Measurements from ENCODE around the gene MFSD12.

The MFSD12 gene

DNA sequence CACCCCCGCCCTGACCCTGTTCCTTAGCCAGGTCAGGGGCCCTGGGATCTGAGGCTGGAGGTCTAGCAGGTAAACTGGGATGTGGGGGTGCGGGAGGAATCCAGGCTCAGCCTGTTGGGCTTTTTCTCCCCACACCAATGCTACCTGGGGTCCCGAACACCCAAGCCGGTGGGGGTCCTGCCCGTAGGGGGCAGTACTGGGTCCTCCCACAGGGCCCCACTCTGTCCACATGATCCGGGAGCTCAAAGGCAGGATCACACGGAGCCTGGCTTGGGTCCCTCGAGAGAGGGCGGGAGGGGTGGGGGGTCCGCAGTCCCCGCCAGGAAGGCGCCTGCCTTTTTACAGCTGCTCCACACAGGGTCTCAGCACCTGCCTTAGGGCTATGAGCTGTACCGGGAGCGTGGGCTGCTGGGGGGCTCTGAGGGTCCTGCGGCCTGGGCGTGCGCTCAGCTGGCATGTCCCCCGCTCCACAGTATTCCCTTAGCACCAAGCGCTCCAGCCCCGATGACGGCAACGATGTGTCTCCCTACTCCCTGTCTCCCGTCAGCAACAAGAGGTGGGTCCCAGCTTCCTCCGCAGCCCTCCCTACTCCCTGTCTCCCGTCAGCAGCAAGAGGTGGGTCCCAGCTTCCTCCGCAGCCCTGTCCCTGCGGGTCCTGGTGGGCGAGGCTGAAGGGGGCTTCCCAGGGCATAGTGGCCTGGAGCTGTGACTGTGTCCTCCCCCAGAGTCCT is 30.7 kb downstream of the MFSD12 start:
- FAIRE-seq: no peak
- DNase-seq (ENCODE audit: insufficient read length, low spot score): no peak

DNA sequence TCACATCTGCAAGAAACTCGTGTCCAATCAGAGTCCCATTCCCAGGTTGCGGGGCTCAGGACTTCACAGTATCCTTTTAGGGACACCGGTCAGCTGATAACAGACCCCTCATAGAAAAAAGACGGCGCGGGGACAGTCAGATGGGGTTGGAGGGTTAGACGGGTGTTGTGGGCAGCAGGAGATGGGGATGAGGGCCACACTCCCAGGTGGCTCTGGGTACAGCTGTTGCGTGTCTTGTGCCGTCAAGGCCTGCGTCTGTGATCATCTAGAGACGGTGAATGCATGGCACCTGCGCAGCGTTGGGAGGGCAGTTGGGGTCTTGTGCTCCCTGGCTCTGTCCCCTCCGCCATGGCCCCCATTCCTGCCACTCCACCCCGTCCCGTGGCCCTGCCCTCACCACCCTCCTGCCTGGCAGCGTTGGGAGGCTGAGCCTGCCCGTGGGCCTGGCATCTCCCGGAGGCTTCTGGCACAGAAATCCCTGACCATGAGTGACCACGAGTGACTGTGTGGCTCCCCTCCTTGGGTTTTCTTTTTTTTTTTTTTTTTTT is 32.4 kb downstream of the MFSD12 start:
- DNase-seq (ENCODE audit: insufficient read length, low spot score) (no peak), FAIRE-seq (no peak)

DNA sequence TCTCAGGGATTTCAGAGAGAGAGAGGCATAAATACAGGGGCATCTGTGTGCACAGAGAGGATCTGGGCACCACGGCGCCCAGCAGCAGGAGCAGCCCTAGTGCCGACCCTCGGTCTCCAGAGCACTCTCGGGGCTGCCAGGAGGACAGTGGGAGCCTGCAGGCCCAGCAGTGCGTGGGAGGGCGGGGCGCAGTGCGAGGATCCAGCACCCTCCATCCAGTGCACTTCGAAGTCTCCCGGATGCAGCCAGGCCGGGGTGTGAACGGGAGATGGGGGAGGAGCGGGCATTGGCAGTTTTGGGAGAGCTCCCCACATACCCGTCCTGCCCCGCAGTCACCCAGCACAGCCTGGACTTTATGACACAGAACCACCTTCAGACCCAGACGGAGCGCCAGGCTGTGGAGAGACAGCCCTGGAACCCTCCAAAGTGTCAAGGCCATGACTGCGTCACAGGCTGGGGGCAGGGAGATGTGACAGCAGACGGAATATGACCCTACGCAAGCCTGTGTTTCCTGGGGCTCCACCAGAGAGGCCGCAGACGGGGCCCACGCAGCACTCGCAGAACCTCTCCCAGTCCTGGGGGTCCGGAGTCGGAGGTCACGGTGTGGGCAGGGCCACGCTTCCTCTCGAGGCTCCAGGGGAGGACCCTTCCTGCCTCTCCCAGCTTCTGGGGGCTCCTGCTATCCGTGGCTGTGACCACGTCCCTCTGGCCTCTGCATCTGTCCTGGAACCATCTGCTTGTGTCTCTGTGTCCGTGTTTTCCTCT is 33.1 kb downstream of the MFSD12 start:
- FAIRE-seq (no peak), DNase-seq (ENCODE audit: insufficient read length, low spot score) (no peak)

DNA sequence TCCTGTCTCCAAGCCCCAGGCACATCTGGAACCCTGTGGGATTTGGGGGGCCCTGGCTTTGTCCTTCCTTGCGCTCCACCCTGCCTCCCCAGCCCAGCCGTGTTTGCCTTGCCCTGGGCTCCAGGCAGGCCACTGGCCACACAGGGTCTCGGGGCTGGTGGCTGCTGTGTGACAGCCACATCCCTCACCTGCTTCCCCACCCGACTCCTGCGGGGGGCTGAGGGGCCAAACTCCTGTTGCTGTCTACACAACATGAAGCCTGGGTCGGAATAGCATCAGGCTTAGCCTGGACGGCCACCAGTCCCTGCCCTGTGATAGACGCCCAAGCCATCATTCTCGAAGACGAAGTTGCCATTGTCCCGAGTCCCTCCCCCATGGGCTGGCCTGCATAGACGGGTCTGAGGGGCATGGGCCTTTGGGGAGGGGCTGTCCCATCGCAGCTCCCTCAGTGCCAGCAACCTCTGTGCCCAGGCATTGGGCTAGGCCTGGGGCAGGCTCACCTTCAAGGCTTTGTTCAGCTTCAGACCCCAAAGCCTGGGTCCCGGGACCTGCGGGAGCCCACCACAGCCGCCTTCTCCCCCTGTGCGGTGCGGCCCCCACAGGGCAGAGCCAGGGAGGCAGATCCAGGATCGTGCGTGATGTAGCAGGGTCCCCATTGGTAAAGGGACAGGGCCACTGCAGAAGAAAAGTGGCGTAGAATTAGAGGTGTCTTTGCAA is 33.9 kb downstream of the MFSD12 start:
- no peak for DNase-seq (ENCODE audit: insufficient read length, low spot score)
- no peak for FAIRE-seq

DNA sequence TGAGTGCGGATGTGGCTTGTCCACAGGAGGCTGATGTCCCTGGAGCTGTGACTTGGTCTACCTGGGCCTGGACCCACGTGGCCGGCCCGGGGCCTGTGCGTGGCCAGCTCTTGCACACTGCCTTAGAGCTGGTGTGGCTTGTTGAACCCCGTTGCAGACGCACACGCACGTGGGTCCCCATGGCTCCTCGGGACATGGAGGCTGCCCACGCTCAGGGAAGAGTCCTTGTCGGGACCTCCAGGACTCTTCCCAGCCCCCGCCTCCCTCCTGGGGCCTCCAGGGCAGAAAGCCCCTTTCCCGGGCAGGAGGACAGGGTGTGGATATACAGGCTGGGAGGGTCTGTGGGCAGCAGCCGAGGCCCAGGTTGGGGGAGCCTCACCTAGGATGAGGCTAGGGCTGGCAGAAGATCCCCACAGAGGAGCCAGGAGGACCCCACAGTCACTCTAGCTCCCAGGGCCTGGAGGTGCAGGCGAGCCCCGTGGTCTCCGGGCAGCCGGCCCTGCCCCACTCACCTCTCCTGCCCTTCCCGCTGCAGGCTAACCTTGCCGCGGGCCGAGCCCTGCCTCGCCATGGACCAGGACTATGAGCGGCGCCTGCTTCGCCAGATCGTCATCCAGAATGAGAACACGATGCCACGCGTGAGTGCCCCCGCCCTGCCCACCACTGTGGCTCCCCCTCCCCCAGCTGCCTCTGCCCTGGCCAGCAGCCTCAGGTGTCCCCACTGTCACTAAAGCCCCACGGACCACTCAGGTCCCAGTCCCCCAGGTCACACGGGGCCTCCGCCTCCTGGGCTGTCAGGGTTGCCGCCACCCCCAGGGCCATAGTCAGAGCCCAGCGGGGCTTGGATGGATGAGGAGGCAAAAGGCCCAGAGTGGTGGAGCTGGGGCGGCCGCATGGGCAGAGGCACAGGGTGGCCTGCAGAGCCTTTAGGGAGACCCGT is 34.7 kb downstream of the MFSD12 start:
- FAIRE-seq: no peak

DNA sequence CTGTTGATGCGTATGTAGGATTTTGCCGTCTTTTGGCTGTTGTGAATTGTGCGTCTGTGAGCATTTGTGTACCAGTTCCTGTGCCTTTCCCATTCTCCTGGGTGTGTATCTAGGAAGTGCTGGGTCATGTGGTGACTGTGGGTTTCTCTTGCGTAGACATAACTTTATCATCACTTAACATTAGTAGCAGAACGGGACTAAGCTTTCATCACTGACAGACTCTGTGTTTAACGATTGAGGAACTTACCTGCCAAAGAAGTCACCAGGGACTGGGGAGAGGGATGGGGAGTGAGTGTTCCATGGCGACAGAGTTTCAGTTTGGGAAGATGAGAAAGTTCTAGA is 36.3 kb downstream of the MFSD12 start:
- FAIRE-seq (no peak), DNase-seq (ENCODE audit: insufficient read length, low spot score) (no peak)

More for the DNA sequence above, 34.7 kb downstream of the MFSD12 start:
- DNase-seq (ENCODE audit: insufficient read length, low spot score): no peak

DNA sequence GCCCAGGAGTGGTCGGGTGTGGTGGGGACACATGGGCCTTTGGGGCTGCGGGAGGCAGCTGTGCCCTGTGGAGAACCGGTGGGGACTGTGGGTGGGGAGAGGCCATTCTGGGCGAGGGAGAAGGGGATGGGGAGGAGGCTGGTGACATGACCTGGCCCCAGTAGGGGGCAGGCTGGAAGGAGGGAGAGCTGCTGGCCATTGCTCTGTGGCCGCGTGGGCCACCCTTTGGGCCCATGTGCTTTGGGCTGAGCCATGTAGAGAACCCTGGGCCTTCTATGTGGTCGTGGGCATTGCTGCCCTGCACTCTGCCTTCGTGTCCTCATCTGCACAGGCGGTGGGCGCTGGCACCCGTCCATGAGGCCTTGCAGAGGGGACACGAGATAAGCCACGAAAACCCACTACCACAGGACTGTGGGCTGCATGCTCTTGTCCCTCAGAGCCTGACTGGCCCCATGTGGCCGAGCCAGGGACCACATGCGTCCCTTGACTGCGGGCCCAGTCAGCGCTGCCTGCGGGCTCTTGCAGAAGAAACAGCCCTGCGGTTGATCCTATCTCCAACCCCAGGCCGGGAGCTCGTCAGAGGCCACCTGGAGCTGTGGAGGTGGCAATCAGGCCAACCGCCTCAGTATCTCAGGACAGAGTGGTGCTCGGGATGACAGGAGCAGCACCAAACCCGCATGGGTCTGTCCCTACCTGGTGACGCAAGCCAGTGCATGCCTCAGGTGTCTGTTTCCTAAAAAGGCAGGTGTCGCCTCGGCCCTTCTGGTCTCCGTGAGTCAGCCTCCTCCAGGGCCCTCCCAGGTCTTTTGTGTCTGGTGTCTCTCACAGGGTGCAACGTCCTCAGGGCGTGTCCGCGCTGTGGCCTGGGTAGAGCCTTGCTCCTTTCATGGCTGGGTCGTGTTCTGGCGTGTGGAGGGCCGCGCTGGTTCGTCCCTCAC is 37.0 kb downstream of the MFSD12 start:
- no peak for FAIRE-seq
- DNase-seq (ENCODE audit: insufficient read length, low spot score): no peak

DNA sequence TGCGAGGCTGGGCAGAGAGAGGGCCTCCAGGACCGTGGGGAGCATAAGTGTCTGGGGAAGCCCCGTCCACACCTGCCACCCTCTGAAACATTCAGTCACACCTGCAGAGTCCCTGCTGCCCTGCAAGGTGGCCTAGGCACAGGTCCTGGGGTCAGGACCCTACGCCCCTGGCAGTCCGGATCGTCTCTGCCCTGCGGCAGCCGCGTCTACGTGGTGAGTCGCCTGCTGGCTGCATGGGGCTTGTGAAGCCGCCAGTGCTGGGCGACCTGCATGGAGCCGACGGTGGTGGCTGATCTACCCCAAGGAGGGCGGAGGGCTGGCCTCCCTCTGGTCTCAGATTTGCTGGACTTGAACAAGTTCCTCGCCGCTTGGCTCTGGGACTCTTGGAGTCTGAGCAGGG is 38.3 kb downstream of the MFSD12 start:
- no peak for FAIRE-seq
- no peak for DNase-seq (ENCODE audit: insufficient read length, low spot score)

DNA sequence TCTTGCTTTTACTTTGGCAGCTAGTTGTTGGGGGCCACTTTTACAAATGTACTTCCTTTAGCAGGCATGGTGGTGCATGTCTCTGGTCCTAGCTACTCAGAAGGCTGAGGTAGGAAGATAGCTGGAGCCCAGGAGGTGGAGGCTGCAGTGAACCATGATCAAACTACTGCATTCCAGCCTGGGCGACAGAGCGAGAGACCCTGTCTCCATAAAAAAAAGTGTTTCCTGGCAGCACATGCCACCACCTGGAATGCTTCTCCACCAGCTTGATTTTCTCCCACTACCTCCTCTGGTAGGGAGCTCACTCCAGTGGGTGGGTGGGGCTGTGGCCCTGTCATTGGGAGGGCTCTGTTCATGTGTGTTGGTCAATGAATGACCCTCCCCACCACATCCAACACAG is 38.7 kb downstream of the MFSD12 start:
- FAIRE-seq (no peak), DNase-seq (ENCODE audit: insufficient read length, low spot score) (no peak)

DNA sequence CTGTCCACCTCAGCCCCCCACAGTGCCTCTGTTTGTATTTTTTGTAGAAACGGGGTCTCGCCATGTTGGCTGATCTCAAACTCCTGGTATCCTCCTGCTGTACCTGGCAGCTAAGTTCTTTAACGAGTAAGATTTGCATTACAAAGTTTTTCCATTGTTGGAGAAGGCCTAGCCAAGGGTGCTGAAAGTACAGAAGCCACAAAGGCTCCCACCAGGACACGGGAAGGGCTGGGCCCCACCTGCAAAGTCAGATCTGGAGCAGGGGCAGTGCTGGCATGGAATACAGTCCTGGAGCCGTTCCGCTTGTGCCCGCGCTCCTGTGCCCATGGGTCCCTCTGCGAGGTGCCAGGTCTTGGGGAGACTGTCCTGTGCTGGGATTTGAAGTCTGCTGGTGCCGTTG is 39.1 kb downstream of the MFSD12 start:
- DNase-seq (ENCODE audit: insufficient read length, low spot score) (no peak), FAIRE-seq (no peak)

DNA sequence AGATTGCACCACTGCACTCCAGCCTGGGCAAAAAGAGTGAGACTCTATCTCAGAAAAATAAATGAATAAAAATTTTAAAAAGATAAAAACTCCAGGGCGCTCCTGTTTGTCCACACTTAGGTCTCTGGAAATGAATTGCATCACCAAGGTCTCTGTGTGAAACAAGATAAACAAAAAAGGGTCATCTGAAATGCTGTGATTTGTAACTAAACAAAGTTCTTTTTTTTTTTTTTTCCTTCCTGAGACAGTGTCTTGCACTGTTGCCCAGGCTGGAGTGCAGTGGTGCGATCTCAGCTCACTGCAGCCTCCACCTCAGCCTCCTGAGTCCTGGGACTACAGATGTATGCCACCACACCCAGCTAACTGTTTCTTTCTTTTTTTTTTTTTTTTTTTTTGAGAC is 39.7 kb downstream of the MFSD12 start:
- no peak for FAIRE-seq
- DNase-seq (ENCODE audit: insufficient read length, low spot score): no peak

DNA sequence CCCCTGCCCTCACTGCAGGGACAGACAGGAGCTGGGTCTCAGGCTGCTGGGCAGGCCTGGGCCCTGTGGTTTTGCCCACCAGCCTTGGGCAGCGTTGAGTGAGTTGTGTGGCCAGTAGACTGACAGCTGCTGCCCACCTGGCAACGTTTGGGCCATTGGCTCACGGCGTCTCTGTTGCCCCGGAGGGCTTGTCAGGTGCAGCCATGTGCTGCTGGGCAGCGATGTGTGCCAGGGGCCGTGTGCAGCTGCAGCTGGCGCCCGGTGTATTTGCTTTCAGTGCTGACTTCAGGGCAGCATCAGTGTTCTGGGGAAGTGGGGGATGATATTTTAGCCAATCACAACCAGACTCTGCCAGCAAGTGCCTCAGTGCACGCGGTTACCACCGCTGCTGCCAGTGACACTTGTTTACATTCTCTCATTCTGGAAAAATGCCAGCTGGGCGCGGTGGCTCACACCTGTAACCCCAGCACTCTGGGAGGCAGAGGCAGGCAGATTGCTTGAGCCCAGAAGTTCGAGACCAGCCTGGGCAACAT is 40.6 kb downstream of the MFSD12 start:
- DNase-seq (ENCODE audit: insufficient read length, low spot score) (no peak), FAIRE-seq (no peak)

DNA sequence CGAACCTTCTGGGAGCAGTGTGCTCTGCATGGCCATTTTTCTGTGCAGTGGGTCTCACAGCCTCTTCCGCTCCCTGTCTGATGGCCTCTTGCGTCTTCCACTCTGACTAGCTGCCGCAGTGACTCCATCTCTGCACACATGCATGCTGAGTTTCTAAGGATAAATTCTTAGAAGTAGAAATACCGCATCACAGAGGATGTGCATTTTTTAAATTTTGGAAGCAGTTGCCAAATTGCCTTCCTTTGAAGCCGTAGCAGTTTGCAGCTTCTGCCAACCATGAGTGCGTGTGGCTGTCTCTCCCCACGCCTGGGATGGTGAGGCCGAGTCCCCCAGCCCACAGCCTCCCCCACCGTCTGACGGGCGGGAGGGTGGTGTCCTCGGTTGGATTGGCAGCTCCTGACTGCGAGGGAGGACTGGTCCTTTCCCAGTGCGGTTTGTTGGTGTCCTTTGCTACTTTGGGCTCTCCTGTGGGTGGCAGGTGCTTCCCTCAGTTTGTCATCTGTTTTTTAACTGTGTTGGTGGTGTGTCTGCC is 41.4 kb downstream of the MFSD12 start:
- FAIRE-seq (no peak), DNase-seq (ENCODE audit: insufficient read length, low spot score) (no peak)

DNA sequence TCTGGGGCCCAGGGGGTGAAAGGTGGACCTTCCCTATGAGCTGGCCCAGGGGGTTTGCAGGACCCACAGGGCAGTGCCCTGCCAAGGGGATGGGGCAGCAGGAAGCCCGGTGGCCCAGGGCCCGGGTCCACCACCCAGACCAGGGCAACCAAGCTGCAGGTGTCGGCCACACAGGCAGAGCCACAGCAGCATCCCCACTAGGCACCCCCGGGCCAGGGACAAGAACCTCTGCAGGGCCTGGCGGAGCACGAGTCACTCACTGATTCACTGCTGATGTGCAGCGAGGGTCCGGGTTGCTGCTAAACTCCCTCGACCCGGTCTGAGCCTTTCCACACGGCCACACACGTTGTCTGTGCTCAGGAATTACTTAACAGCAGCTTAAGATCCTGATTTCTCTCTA is 42.5 kb downstream of the MFSD12 start:
- no peak for DNase-seq (ENCODE audit: insufficient read length, low spot score)
- no peak for FAIRE-seq

DNA sequence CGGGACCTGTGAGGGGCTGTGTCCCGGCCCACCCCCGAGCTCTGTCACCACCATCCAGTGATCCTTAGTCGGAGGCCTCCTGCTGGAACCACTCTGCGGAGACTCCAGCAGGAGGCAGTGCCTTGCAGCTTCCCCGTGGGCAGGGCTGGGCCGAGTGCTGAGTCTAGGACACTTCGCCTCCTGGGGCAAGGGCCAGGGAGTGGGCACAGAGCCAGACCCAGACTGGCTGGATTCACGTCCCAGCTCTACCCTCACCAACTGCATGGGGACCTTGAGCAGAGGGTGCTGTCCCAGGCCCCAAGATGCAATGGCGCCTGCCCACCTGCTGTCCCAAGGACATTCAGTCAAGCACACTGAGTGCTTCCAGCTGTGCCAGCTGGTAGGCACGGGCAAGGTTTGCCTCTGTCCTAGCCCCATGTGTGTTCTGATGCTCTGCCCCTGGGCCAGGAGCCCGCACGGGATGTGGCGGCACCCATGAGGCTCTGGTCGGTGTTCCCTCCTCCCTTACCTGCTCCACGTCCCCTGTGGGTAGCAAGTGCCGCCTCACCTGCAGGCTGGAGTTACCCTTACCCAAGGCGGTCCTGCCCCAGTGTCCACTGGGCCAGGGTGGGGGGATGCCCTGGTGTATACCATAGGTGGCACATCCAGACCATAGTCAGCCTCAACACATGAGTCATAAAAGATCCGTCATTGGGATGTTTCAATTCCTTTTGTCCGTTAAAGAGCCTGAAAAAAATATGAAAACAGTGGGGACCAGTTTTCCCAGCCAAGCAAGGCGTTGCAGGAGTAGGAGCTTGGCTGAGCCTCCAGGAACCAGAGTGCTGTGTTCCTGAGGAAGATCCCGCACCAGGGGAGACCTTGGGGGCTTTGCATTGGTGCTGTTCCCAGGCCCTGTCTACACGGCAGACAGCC is 43.9 kb downstream of the MFSD12 start:
- FAIRE-seq (no peak), DNase-seq (ENCODE audit: insufficient read length, low spot score) (no peak)

DNA sequence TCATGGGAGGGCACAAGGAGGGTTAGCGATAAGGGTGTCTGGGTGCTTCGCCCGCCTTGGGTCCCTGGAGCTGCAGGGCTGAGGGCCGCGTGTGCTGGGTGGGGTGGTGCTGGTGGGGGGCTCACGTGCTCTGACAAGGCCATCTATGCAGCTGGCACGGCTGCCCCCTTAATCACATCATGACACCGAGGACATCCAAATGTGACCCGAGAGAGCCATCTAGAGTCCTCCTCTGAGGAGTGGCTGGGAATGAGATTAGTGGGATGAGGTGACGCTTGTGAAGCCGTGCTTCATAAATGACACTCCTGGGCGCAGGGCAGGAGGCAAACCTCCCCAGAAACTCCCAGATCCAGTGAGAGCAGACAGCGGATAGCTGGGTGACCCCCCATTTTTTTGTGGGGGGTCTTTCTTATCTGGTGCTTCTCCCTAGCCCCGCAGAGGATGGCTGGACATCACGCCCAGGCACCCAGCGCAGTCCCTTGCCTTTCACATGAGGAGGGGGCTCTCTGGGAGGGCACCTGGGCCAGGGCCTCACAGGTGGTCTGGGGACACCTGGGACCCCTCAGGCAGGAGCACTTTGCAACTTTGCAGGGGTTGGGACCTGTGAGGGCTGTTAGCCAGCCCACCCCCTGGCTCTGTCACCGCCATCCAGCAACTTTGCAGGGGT is 44.7 kb downstream of the MFSD12 start:
- DNase-seq (ENCODE audit: insufficient read length, low spot score) (no peak), FAIRE-seq (no peak)

DNA sequence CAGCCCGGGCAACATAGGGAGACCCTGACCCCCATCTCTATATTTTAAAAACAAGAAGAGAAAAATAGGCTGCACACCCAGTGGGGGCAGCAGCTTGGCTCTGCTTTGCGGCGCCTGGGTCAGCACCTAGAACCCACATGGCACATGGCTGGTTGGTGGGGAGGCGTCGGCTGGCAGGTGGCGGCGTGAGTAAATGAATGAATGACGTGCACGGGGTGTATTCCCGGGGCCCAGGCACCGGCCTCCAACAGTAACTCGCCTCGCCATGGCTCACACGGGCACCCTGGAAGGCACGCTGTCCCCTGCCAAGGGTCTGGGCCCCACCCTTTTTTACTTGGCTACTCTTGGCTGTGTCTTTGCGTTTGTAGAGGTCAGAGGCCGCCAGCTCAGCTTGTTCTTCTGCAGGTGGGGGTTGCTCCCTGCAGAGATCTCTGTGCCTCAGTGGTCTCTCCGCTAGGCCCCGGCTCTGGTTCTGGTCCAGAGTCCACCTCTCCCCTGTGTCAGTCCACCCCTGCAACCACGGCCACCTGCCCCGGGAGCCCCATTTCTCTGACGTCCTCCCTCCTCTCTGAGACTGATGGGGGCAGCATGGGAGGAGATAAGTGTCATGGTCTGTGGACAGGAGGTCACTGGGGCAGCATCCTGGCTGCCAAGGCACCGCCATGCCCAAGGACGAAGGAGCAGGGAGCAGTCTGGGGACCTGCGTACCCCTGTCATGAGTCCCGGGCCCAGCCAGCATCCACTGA is 45.7 kb downstream of the MFSD12 start:
- DNase-seq (ENCODE audit: insufficient read length, low spot score) (no peak), FAIRE-seq (no peak)
